ENCODE measurements around the gene MMP23B.
"Not testable (repeated sequence)": the region's sequence is repeated elsewhere in the genome, so short reads cannot be mapped to it uniquely, and the experiment has no call there.

Gene MMP23B

GRCh38 chr1:1631782-1632420 lies at the start of gene MMP23B:
Gene MMP23B (plus strand): TSS chr1:1632173. CDS start chr1:1632219, 46 bp downstream.
- in situ Hi-C loops (cut with MboI; ENCODE audit: low sequenced_read_pairs), result no loop called here

DNA sequence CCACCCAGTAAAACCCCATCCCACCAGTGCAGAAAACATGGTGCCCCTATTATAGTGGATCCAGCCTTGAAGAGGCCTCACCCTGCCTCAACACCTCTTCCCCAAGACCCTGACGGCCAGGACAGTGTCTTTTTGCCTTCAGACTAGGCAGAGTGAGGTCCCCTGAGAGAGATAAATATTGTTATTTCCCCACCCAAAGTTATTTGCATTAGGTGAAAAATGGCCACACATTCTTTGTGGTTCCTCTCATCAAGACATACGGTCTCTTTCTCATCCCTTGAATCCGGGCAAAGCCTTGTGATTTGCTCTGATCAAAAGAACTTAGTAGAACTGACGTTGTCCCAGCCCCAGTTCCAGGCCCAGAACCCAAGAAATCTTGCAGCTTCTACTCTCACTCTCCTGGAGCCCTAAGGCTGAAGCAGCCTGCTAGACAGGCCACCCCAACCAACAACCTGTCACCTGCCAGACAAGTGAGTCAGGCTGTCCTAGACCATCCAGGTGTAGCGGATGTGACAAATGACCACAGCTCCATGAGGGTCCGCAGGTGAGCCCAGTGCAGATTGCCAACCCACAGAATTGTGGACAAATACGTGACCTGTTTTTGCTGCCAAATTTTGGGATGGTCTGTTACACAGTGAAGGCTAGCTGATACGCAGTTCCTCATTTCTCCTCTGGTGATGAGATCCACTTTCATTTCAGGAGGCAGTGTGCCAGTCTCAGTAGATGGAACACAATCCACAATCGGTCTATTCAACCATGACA lies 49.2 kb upstream of the MMP23B start:
- in situ Hi-C loops (cut with MboI; ENCODE audit: low sequenced_read_pairs), result no loop called here

DNA sequence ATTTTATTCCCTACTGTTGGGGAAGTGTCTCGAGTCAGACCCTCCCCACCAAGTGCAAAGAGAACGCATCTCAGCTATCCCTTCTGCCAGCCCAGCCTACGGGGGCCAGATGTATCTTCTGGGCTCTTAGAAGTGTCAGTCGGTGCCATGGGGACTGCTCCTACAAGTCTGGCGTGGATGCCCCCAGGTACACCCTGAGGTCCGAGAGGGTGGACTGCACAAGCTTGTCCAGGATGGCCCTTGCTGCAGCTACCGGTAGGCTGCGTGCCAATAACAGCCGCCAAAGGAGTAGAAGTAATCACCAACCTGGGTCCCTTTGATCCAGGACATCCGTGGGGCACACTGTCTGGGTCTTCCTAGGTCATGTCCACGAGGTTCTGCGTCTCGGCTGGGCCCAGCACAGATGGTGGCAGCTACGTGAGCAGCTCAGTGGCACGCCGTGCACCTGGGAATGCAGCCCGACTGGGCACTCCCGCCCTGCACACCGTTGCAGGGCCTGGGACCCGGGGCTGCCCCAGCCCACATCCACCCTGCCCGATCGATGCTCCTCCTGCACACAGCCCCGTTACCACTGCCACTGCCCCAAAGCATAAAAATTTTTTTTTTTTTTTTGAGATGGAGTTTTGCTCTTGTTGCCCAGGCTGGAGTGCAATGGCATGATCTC lies 48.5 kb upstream of the MMP23B start:
- in situ Hi-C loops (cut with MboI; ENCODE audit: low sequenced_read_pairs), result no loop called here

DNA sequence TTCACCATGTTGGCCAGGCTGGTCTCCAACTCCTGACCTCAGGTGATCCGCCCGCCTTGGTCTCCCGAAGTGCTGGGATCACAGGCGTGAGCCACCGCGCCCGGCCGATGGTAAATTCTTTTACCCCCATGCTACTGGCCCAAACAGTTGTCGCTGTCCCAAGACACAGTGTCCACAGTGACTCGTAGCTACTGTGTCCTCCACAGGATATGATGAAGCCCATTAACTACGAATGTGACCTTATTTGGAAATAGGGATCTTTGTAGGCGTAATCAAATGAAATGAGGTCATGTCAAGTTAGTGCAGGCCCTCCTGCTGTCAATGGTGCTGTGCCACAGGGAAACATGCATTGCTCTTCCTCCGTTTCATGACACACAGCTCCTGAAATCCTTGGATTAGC lies 40.5 kb upstream of the MMP23B start:
- in situ Hi-C loops (cut with MboI; ENCODE audit: low sequenced_read_pairs), result no loop called here

GRCh38 chr1:1593834-1594601 lies 38.0 kb upstream of the MMP23B start:
- in situ Hi-C loops (cut with MboI; ENCODE audit: low sequenced_read_pairs), result no loop called here

DNA sequence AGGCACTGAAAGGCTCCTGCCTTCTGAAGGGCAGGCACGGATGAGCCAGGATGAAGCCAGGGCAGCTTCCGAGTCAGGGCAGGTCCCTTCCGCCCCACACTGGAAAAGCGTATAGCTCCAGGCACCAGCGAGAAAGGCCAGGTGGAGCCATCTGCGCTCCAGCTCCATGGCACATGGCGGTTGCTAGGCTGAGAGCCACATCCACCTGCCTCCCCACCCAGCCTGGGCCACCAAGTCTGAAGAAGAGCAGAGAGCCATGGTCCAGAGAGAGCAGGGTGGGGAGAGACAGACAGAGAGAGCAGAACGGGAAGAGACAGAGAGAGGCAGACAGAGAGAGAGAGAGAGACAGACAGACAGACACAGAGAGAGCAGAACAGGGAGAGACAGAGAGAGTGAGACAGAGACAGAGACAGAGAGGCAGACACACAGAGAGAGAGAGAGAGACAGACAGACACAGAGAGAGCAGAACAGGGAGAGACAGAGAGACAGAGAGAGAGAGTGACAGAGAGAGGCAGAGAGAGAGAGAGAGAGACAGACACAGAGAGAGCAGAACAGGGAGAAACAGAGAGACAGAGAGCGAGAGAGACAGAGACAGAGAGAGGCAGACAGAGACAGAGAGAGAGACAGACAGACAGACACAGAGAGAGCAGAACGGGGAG lies 37.2 kb upstream of the MMP23B start:
- in situ Hi-C loops (cut with MboI; ENCODE audit: low sequenced_read_pairs), result no loop called here

GRCh38 chr1:1595341-1595740 lies 36.6 kb upstream of the MMP23B start:
- in situ Hi-C loops (cut with MboI; ENCODE audit: low sequenced_read_pairs), result not testable (repeated sequence)

DNA sequence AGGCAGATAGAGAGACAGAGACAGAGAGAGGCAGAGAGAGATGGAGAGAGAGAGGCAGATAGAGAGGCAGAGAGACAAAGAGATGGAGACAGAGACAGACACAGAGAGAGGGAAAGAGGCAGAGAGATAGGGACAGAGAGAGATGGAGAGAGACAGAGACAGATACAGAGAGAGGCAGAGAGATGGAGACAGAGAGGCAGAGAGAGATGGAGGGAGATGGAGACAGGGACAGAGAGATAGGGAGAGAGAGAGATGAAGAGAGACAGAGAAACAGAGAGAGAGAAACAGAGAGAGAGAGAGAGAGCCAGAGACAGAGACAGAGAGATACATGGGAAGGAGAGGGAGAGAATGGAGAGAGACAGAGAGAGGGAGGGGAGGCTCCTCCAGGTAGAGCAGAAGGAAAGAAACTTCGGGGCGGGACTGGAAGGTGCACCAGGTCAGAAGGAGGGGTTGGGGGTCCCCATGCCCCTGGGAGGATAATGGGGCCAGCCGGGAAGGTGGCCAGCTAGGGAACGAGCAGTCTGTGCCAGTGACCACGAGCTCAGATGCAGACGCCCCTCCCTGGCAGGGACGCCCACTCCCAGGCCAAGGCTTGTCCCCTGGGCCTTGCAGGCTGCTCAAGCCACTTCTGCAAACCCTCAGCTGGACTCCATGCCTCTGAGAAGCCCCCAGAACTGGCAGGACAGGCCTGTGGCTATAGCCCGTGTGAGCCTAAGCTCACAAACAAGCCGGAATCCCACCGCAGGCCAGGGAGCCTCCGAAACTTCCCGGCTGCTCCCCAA lies 35.3 kb upstream of the MMP23B start:
- in situ Hi-C loops (cut with MboI; ENCODE audit: low sequenced_read_pairs), result no loop called here

GRCh38 chr1:1597275-1597930 lies 34.6 kb upstream of the MMP23B start:
- in situ Hi-C loops (cut with MboI; ENCODE audit: low sequenced_read_pairs), result no loop called here

- in situ Hi-C loops (cut with MboI; ENCODE audit: low sequenced_read_pairs), result no loop called here
Measured at GRCh38 chr1:1598051-1598719, 33.8 kb upstream of the MMP23B start.

- in situ Hi-C loops (cut with MboI; ENCODE audit: low sequenced_read_pairs), result no loop called here
Measured at GRCh38 chr1:1598720-1599029, 33.3 kb upstream of the MMP23B start.

GRCh38 chr1:1599030-1599934 lies 32.7 kb upstream of the MMP23B start:
- in situ Hi-C loops (cut with MboI; ENCODE audit: low sequenced_read_pairs), result no loop called here

DNA sequence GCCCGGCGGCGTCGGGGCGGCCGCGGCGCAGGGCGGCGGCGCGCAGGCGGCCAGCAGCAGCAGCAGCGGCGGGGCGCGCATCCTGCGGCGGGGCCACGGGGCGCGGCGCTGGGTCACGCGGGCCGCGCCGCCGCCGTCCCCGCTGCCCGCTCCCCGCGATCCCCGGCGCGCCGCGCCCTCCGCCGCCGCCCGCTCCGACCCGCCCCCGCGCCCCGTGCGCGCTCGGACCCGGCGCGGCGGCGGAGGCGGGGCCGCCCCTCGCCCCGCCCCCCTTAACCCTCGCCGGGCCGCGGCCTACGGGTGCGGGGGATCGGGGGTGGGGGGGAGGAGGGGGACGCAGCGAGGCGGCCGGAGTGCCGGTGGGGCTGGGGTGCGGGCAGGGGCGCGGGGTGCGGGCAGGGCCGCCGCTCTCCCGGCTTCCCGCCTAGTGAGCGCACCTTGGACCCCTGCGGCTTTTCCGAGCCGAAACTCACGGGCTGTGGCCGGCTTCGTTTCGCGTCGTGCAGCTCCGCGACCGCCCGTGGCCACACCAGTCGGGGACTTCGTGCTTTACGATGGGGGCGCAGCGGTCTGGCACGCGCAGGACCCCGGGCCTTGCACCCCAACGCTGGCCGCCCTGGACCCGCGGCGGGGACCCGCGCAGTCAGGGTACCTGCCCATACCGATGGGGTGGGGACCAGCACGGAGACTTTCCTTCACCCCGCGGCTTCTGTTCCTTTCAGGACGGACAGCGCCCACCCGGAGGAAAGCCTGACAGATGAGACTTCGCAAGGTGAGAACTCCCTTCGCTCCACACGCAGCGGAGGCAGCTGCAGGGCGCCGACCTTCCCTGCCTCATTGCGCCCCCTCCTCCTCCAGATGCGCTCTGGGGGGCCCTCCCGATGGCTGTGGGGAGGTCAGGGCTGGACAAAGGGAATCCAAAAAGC lies 31.8 kb upstream of the MMP23B start, which contains the start of gene FNDC10:
FNDC10 (minus strand) TSS at position 201 of the 926 bp plus-strand sequence; CDS start at position 81, 120 bp downstream.
- in situ Hi-C loops (cut with MboI; ENCODE audit: low sequenced_read_pairs), result no loop called here

DNA sequence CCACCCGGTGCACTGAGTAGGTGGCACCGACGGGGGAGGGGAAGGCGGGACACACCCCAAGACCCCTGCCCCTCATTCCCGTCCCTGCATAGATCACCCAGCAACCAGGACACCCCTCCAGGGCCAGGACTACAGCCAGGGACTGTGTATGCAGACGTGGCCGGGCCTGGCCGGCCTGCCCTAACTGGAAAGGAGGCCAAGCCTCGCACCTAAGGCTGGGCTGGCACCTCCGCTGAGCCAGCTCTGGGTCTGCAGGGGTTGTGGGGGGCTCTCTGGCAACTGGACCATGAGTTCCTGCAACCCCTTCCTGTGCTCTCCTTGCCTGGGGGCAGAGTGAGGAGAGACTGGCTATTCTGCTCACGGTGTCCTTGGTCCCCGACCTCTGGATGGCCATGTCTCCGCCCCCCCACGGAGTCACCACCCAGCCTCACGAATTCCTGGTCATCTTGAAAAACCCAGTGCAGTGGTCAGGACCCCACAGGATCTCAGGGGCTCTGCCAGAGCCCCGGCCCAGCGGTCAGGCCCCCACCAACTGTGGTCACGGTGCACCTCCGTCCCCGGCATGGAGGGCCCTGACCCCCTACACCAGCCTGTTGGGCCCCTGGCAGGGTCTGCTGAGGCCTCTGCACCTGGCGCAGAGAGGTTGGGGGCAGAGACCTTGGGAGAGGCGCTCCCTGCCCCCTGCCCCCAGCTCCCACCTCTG lies 31.0 kb upstream of the MMP23B start:
- in situ Hi-C loops (cut with MboI; ENCODE audit: low sequenced_read_pairs), result no loop called here

DNA sequence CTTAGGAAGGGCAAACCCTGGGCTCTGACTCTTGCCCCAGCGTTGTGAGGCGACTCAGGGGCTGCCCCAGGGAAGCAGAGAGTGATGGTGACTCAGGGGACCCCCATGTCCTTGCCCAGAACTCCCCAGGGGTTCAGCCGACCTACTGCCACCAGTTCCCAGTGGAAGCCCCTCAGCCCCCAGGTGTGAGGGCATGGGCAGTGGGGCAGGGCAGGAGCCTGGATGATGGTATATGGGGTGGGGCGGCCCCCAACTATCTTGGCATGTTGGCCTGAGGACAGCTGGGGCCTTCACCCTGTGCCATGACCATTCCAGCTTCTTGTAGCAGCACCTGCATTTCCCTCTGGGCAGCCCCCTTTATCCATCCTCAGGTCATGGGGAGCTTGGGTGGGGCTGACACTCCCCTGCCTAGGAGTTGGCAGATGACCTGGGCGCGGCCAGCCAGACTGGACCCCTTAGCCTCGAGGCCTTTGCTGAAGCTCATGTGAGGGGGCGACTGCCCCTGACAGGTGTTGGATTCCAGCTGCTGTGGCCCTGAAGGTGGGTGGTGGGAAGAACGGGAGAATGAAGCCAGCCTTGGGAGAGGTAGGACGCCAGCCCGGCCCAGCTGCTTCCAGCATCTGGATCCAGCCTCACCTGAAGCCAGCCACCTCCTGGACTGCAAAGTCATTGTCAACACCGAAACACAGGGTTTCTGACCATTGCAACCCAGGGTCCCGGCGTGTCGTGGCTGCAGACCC lies 30.2 kb upstream of the MMP23B start:
- in situ Hi-C loops (cut with MboI; ENCODE audit: low sequenced_read_pairs), result no loop called here
